MM.1S (cell line): ENCODE results near the gene KCNH2.

Experiments
- DNase-seq: peaks from one replicate; pipeline ENCODE4 v3.0.0-alpha.2; 2015
- H2AFZ ChIP-seq: fragments of 300-600 bp; sonication (generic); 2 replicates; pipeline ENCODE4 v1.6.0; 2016; ENCODE audit warnings: antibody characterized with exemption, low read length
- H3F3A ChIP-seq: fragments of 300-600 bp; sonication (generic); 2 replicates; pipeline ENCODE4 v1.6.1; 2016; ENCODE audit warnings: mild to moderate bottlenecking, antibody characterized with exemption, low read length, moderate library complexity, mixed read lengths; ENCODE audit not compliant: insufficient read depth
- H3K27ac ChIP-seq: fragments of 300-600 bp; sonication (generic); 2 replicates; pipeline ENCODE4 v1.5.1; 2016; ENCODE audit warnings: mild to moderate bottlenecking, low read length
- H3K27me3 ChIP-seq: fragments of 300-600 bp; sonication (generic); replicated peaks from 2 replicates; pipeline ENCODE4 v1.6.0; 2016; ENCODE audit warnings: low read length; ENCODE audit not compliant: insufficient read depth
- H3K36me3 ChIP-seq: fragments of 300-600 bp; sonication (generic); replicated peaks from 2 replicates; pipeline ENCODE4 v1.6.1; 2016; ENCODE audit warnings: mild to moderate bottlenecking, low read length, mixed read lengths; ENCODE audit not compliant: insufficient read depth
- H3K4me1 ChIP-seq: fragments of 300-600 bp; sonication (generic); 2 replicates; pipeline ENCODE4 v1.6.1; 2016; ENCODE audit warnings: low read length, mixed read lengths
- H3K4me2 ChIP-seq: fragments of 300-600 bp; sonication (generic); 2 replicates; pipeline ENCODE4 v1.6.0; 2016; ENCODE audit warnings: low read depth, low read length
- H3K4me3 ChIP-seq: fragments of 300-600 bp; sonication (generic); 2 replicates; pipeline ENCODE4 v1.5.1; 2016; ENCODE audit warnings: low read length, mixed read lengths
- H3K79me2 ChIP-seq: fragments of 300-600 bp; sonication (generic); 2 replicates; pipeline ENCODE4 v1.6.1; 2016; ENCODE audit warnings: mixed run types, low read length, mixed read lengths
- H3K9ac ChIP-seq: fragments of 300-600 bp; sonication (generic); 2 replicates; pipeline ENCODE4 v1.6.1; 2016; ENCODE audit warnings: low read length, mixed read lengths
- H3K9me2 ChIP-seq: fragments of 300-600 bp; sonication (generic); replicated peaks from 2 replicates; pipeline ENCODE4 v1.6.1; 2016; ENCODE audit warnings: mild to moderate bottlenecking, low read length, mixed read lengths; ENCODE audit not compliant: insufficient read depth
- H3K9me3 ChIP-seq: fragments of 300-600 bp; sonication (generic); replicated peaks from 2 replicates; pipeline ENCODE4 v1.6.1; 2016; ENCODE audit warnings: mild to moderate bottlenecking, low read length, mixed read lengths; ENCODE audit not compliant: insufficient read depth
- H4K20me1 ChIP-seq: fragments of 300-600 bp; sonication (generic); 2 replicates; pipeline ENCODE4 v1.6.1; 2016; ENCODE audit warnings: mild to moderate bottlenecking, low read length, moderate library complexity, mixed read lengths; ENCODE audit not compliant: insufficient read depth
- CTCF ChIP-seq: fragments of 300-600 bp; sonication (generic); IDR thresholded peaks from 2 replicates; pipeline ENCODE4 v1.5.1; 2016; ENCODE audit warnings: antibody characterized with exemption, low read length, mixed read lengths
- EZH2 ChIP-seq: fragments of 300-600 bp; sonication (generic); optimal IDR thresholded peaks from 2 replicates; pipeline ENCODE3; 2017; ENCODE audit warnings: low read depth, mild to moderate bottlenecking, antibody characterized with exemption, low read length, mixed read lengths
- EZH2phosphoT487 ChIP-seq: fragments of 300-600 bp; sonication (generic); IDR thresholded peaks from 2 replicates; pipeline ENCODE4 v1.6.1; 2018; ENCODE audit warnings: antibody characterized with exemption, low read length

Gene KCNH2

GRCh38 chr7:150962290-150962552 lies 15.9 kb downstream of the KCNH2 start:
- Histone ChIP-seq H3K4me3 (no peak overlapping the region), H3K9me3 (no peaks in the 10 kb centered on the region), H3K79me2 (no peaks in the 10 kb centered on the region), H3K9me2 (no peaks in the 10 kb centered on the region), H3K27me3 (no peaks in the 10 kb centered on the region), H3F3A (no peaks in the 10 kb centered on the region), H3K4me2 (no peak overlapping the region), H3K4me1 (no peaks in the 10 kb centered on the region), H4K20me1 (no peaks in the 10 kb centered on the region), H3K36me3 (no peaks in the 10 kb centered on the region), H3K9ac (no peak overlapping the region), H2AFZ (no peak overlapping the region), H3K27ac (no peak overlapping the region)
- TF ChIP-seq EZH2 = no peak
- DNase-seq = no peak

GRCh38 chr7:150961510-150962289 lies 16.4 kb downstream of the KCNH2 start:
- Histone ChIP-seq H3K36me3 (no peaks in the 10 kb centered on the region), H2AFZ (no peak overlapping the region), H3K4me1 (no peaks in the 10 kb centered on the region), H3K4me2 (no peak overlapping the region), H3K9me3 (no peaks in the 10 kb centered on the region), H3K27ac (no peak overlapping the region), H3K9me2 (no peaks in the 10 kb centered on the region), H4K20me1 (no peaks in the 10 kb centered on the region), H3K27me3 (no peaks in the 10 kb centered on the region), H3K9ac (no peak overlapping the region), H3F3A (no peaks in the 10 kb centered on the region), H3K4me3 (no peak overlapping the region), H3K79me2 (no peaks in the 10 kb centered on the region)
- no peak for TF ChIP-seq EZH2
- no peak for TF ChIP-seq EZH2phosphoT487
- TF ChIP-seq CTCF = no peak
- no peak for DNase-seq

GRCh38 chr7:150959739-150960734 lies 18.1 kb downstream of the KCNH2 start:
- Histone ChIP-seq H3K79me2 (no peaks in the 10 kb centered on the region), H3F3A (no peaks in the 10 kb centered on the region), H2AFZ (no peak overlapping the region), H3K9ac (no peak overlapping the region), H3K4me3 (no peak overlapping the region), H3K4me1 (no peaks in the 10 kb centered on the region), H4K20me1 (no peaks in the 10 kb centered on the region), H3K27ac (no peak overlapping the region), H3K36me3 (no peaks in the 10 kb centered on the region), H3K27me3 (no peaks in the 10 kb centered on the region), H3K9me3 (no peaks in the 10 kb centered on the region), H3K4me2 (no peak overlapping the region), H3K9me2 (no peaks in the 10 kb centered on the region)
- TF ChIP-seq EZH2phosphoT487 (no peak), EZH2 (no peak), CTCF (no peak)
- no peak for DNase-seq
